HK-2 (cell line): ENCODE measurements around the gene PIK3R1.

Source experiments
- DNase-seq: peaks from one replicate; pipeline ENCODE4 v3.0.0-alpha.2; 2018; ENCODE audit not compliant: unreplicated experiment

Gene PIK3R1

DNA sequence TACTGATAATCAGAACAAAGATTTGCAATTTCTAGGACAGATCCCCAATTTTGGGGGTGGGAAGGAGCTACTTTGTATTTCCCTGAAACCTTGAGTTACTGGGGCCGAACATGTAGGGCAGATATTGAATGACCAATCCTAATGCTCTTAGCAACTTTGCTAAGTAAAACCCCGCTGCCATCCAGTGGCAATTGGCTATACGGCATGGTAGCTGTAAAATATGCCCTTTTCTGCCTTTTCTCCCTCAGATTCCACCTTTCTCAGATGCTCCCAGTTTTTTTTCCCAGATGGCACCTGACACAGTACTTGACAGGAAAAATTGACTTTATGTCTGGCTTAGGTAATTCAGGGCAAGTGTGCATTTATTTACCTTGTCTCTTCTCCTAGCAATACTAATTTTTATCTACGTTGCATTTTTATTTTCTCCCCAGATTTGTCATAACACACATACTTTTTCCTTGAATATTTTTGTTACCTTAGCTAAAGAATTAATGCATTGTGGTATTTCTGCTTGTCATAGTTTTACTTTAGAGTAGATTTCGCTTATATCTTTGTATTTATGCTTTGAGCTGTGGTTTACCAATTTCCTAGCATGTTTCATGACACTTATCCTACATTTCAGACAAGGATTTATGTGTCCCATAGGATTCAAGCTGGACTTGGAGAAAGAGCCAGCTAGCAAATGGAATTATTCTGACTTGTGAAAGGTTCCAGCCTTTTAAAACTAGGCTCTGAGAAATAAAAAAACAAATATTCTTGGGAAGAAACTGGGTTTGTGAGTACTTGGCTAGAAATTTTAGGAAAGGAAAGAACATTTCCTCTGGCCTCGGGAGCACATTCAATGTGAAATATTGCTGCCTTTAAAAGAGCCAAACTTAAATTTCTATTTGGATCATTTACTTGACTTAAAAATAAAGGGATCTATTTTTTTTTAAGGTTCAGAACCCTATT is 37.4 kb downstream of the PIK3R1 start:
- DNase-seq = peak; percentile 27

DNA sequence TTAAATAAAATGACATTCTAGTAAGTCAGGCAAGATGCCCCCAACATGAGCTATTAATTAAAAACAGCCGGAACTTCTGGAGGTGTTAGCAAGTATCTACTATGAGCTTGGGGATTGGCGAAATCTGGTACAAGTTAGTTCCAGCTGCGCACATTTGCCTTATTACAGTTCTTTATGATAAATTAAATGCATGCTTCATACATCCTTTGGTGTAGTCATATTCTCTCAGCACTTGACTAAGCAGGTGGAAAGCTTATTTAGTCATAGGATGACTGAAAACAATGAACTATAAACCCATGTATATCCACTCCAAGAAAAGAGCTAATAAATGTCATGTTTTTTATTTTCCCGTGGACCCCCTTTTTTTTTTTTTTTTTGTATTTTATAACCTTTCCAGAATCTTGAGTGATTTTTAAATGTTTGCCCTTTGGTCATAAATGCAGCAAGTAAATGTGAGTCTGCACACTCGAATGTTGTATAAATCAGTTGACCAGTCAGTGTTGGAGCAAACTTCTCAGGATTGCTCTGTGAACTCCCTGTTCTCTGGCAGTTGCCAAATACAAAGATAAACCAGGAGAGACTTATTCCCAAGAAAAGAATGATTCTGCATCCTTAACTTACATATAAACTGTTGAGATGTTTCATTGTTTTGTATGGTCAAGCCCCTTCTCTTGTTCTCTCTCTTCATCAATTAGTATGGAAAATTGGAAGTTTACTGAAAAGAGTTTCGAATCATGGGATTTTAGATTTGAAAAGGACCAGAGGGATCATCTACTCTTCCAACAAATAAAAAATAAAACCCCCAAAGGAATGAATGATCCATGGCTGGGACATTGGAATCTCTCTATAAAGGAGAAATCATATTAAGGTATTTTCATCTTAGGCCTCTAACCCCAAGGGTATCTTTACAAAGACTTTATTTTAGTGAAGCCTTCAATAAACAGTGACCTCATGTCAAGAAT is 38.3 kb downstream of the PIK3R1 start:
- DNase-seq = no peak

DNA sequence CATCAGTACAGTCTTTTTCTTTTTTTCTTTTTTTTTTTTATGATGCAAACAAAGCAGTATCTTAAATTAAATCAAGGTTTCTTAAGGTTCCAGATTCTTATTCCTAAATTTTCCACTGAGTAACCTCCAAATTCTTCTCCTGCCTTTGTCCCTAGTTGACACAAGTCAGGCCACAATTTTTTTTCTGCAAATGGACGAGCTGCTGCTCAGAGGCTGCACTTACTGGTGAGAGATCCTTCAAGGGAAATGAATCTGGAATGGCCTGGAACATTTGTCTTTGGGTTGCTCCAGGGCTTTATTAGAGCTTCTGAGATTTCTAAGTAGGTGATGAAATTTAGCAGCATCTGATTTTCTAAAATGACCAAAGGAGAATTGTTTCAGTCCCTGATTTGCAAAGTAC is 39.3 kb downstream of the PIK3R1 start:
- no peak for DNase-seq

DNA sequence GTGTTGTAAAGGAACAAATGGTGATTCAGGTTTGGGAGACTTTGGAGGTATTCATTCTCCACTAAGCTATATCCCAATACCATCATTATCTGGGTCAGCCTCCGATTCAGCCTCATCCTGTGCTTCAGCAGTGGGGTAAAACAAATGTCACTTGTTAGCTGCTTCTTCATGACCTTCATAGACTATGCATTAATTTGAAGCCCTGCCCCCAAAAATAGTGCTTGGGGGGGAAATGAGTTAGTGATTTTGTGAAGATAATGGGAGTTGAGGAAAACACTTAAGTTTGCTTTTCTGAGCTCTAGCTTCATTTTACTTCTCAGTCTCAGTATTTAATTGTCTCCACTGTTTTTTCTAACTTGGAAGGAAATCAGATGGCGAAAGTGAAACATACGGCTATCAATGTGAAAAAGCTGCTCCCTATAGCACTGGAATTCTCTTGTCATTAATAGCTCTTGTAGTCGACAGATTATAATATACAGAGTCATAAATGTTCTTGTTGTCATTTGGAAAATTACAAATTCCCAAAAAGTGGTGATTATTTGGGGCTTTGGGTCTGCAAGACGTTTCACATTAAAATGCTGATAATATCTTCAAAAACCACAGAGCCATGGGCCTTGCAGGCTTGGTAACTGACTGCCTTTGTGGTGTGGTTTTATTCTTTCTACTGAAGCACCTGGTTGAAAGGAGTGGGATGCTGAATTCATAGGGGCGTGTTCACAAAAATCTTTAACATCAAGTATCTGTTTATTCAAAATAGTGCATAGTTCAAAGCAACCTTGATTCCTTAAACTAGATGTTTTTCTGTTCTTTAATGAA is 40.0 kb downstream of the PIK3R1 start:
- DNase-seq = no peak

DNA sequence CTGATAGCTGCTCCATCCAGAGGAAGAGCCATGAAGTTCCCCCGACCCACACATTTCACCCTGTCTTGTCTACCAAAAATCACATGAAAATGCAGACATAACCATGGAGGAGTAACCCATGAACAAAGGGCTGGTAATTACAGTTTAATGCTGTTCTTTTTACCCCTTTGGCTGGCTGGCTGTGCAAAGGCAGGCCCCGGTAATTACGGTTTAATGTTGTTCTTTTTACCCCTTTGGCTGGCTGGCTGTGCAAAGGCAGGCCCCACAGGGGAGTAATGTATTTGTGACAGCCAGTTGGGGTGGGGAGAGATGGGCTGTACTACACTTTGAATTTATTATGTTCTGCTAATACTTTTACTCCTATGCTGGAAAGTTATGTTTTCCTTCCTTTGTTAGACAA is 41.7 kb downstream of the PIK3R1 start:
- DNase-seq = no peak

DNA sequence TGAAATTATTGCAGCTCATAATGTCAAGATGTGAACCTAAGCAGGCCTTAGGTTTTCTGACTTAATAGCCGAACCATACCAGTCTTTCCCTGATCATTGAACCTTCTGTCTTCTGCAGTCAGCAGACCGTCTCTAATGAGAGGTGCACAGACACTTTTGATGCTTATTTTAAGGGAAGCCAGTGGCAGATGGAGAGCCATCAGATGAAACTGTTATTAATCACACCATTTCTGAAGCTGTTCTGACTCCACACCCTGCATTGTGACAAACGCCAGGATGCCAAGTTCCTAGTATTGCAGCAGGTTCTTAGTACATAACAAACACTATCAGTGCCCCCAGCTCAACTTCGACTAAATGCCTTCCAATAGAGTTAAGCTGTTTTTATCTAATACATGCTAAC is 43.0 kb downstream of the PIK3R1 start:
- no peak for DNase-seq

DNA sequence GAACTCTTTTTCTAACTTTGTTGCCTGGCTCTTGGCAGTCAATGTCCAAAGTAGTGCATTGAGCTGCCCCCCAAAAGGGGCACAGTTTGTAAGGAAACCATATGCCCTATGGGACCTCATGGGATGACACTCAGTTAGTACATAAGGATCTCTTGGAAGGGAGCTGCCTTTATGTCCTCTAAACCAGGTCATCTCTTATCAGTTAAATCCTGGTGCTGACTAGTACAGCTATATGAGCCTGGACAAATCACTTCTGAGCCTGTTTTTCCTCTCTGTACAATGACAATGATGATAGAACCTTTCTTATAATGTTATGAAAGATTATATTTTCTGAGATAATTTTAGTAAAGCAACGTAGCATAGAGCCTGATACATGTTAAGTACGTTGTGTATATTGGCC is 44.1 kb downstream of the PIK3R1 start:
- DNase-seq = no peak

DNA sequence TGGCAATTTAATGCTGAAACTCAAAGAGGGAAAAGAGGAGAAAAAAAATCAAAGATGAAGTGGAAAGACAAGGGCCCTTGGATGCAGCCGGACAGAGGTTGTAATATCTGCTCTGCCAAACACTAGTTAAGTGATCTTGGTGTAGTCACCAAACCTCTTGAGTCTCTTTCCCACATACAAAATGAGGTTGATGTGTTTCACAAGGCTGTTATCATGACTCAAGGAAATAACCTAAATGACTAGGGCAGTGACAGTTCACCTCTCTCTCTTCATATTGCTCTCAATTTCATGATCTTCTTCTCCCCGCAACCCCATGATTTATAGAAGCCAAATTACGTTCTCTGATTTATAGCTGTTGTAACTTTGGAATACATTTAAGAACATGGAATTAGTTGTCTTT is 44.9 kb downstream of the PIK3R1 start:
- no peak for DNase-seq

DNA sequence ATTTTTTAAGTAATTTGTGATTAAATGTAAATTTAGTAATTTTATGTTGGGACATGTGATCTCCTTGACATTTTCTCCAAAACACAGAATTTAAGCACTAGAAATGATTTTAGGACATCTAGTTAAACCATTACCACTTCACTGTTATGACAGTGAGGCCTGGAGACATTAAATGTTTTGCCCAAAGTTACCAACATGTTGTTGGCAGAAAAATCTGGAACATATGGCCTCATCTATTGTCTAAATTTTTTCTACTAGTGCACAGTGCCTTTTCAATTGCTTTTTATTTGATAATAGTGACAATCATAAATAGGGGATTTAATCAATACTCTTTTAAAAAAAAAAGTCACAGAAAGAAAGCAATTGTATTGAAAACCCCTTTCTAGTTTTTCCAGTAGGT is 45.6 kb downstream of the PIK3R1 start:
- no peak for DNase-seq

DNA sequence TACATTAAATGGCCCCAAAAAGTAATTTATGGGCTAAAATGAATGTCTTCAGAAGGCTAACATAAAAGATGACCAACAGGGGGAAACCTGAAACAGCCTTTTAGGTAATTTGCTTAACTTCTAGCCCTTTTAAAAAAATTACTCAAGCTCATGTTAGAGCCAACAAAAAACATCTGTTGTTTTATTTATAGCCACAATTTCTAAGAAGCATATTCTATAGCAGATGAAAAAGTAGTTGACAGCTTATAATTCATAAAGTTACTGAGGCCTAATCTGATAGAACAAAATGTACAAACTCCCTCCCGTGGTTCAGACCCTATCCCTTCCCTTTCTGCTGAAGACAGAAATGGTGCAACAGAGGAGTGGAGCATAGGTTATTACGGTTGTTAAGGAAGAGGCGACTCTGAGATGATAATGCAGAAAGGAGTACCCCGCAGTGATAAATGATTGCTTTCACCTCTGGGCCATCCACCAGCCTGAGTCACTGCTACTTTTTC is 46.1 kb downstream of the PIK3R1 start:
- no peak for DNase-seq

DNA sequence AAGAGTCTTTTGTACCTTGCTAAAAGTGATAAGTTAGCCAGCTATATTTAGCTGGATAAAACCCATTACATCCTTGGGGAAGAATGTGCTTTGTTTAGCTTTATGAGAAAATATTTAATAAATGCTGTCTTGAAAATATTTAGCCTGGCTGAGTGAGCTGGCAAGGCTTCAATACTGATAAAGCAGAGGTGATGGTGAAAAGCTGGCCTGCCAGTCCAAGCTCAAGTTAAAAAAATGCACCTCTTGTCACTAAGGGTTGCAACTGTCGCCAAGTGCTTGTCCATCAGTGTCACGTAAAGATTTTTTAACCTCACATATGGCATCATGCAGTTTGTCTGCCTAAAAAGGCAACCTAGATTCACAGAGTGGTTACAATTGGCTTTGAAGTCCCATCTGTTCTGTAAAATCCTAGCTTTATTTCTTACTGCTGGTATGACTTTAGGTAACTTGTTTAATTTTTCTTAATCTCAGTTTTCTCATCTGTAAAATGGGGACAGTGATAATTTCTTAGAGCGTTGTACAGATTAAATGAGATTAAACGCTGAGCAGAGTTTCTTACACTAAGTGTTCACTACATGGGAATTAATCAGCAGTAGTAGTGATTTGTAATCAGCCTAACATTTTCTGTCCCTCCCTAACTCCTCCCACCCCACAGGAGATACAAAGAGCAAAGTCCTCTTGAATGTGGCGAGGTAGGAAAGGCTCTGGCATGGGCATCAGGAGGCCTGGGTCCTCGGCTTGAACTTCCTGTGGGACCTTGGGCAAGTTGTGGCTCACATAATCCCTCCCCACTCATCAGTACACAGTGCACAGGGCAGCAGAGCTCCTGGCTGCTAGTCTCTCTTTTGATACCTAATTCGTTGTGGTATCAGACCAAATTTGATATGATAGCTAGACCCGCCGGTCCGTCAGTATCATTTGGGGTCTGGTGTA is 48.7 kb downstream of the PIK3R1 start:
- DNase-seq = no peak

DNA sequence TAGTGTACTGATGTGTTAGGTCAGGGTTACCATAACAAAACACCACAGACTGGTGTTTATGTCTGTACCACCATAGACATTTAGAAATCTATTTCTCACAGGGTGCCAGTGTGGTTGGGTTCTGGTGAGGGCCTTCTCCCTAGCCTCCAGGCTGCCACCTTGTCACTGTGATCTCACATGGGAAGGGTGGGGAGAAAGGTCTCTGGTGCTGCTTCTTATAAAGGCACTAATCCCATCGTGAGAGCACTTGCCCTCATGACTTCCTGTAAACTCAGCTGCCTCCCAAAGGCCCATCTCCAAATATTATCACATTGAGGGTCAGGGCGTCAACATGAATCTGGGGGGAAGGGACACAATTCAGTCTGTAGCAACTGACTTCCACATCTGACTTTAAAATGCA is 49.8 kb downstream of the PIK3R1 start:
- no peak for DNase-seq

DNA sequence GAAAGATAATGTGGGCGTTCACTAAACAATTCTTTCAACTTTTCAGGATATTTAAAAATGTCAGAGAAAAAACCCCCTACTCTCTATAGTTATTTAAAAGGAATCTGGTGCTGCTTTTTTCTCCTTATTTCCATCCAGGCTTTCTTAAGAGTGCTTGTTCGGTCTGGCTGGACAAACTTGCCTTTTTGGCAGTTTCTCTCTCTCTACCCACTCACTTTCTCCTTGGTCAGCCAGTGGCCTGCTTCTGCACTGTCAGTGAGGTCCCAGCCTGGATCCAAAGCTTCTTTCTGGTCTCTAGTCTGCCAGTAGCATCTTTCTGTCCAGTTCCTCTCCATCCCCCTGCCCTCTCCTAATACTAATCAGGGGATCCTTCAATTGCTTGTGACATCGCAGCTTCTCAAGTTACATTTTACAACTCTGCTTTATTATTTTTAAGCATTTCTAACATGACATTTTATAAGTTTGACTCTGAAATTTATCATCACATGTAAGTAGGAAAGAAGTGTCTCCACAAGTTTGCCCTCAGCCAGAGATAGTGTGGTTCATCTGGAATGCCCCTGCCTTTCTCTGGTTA is 50.4 kb downstream of the PIK3R1 start:
- DNase-seq = no peak

DNA sequence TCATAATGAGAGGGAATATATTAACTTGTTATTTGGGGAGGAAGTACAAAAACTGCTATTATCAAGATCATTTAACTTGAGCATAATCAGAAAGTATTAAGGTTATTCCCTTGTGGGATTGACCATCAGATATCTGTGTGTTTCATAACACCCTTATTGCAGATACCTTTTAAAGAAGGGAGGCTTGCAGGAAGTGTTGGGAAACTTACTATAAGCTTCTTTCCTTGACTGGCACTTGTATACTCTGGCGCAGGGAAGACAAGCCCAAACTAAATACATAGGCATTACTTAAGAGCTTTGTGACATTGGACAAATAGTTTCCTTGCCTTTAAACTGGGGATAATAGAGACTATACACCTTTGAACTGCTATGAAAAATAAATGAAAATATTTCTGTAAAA is 50.9 kb downstream of the PIK3R1 start:
- no peak for DNase-seq

DNA sequence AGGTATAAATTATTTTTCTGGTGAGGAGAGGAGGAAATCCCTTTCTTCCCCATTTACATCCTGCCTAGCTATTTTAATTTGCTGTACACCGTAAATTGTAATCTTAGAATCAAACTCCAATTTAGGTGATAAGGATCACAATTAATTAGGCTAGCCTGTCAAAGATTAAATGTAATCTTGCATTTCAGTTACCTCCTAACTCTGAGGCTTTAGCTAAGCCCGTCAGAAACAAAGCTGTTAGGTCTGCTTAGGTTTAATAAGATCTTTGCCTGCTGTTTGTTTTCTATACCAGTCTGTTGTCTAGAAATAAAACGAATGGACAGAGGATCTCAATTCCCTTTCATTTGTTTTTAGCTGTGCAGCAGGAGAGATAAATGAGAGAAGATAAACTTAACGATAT is 51.5 kb downstream of the PIK3R1 start:
- no peak for DNase-seq

DNA sequence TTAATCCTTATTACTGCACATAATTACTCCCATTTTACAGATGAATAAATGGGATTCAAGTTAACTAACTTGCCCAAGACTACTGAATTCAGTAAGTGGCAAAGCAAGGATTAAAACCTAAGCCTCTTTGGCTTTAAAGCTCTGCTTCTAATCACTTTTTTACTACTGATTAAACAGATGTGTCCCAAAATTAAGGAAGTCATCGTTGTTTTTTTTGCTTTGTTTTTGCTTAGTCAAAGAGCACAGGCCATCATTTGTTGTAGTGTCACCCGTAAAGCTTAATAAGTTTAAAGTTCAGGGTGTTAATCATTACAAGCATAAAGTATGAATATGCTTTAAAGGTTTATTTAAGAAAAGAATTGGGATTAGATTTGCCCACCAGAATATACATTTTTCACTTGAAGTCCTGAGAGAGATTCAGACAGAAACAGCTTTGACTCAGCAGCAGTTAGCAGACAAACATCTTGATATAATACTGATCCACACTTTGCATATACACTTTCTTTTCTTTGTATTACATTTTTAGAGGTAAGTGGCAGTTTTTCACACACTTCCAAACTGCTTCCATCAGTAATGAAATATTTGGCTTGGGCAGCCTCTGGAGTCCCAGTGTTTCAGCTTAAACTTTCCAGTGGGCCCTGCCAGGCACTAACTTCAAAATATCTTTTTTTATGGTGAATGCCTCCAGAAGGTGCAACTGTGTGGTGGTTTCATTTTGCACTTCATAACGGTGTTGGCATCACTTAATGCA is 52.7 kb downstream of the PIK3R1 start:
- DNase-seq = no peak

DNA sequence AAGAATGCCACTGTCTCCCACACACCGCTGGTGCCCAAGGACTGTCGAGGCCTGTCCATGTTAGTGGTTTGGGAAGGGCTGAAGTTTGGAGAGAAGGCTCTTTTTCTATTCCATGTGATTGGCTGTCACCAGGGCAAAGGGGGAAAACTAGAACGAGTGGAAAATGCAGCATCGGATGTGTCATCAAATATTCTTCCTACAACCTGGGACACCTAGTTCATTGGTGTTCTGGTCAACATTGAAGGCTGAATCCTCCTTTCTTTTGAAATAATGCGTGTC is 53.2 kb downstream of the PIK3R1 start:
- no peak for DNase-seq

DNA sequence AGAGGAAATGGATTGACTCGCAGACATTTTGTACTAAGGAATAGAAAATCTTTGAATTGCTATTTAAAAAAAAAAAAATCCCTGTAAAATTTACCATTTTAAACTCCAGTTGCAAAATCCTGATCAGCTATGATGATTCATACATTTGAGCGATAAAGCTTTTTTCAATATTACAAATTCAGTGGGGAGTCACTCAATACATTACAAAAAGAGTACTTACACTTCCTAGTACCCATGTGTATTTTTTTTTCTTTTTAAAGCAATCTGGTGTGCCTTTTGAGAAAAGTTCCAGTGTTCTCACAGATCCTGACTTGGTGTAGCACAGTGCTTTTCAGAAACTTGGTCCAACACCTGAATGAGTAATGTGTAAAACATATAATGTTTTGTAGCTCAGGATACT is 54.3 kb downstream of the PIK3R1 start:
- DNase-seq = no peak

DNA sequence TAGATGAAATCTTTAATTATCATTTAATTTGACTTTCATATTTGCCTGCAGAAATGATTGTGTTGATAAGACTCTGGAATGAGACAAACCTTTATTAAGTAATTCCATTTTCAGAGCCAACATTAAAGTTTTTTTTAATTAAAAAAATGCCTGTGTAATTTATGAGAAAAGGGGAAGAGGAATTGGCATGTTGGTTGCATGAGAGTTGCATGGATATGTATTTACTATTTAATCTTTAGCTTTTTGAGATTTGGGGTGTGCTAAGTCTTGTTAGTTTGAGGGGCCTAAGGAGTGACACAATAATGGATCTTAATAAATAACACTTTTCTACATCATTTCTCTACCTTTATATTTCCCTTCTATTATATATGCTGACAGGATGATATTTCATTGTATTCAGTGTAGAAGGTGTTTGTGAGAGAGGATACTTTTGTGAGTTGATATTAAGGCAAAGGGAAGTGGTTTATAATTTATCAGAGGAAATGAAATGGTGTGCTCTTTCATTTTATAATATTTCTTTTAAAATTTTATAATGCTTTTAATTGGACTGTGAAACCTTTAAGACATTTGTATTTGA is 54.9 kb downstream of the PIK3R1 start:
- DNase-seq = no peak
